HFFc6 (cell line): Measurements from ENCODE around the gene TIMM44. TPM values are rescaled to one million over a fixed set of nuclear protein-coding genes. Genes with fewer than 3 reads are reported as not detected.

Experiments used
- DNase-seq: peaks from one replicate; pipeline ENCODE4 v3.0.0-alpha.2; 2018
- H3K27ac Mint-ChIP-seq: 2 replicates; pipeline ENCODE4 v1.8.0; 2020; ENCODE audit warnings: mild to moderate bottlenecking, mixed read lengths
- H3K27me3 Mint-ChIP-seq: 2 replicates; pipeline ENCODE4 v1.8.0; 2021; ENCODE audit warnings: mild to moderate bottlenecking, moderate library complexity, mixed read lengths; ENCODE audit not compliant: insufficient read depth
- H3K36me3 Mint-ChIP-seq: 2 replicates; pipeline ENCODE4 v1.8.0; 2021; ENCODE audit warnings: low read depth, mixed read lengths
- H3K4me1 Mint-ChIP-seq: 2 replicates; pipeline ENCODE4 v1.8.0; 2020; ENCODE audit warnings: low read depth, mixed read lengths
- H3K4me3 Mint-ChIP-seq: 2 replicates; pipeline ENCODE4 v1.8.0; 2020; ENCODE audit warnings: mild to moderate bottlenecking, moderate library complexity, mixed read lengths
- H3K9me3 Mint-ChIP-seq: 2 replicates; pipeline ENCODE4 v1.8.0; 2020; ENCODE audit warnings: mild to moderate bottlenecking, mixed read lengths
- long read RNA-seq: library from polyadenylated mRNA; unstranded; transcript quantifications from one replicate; pipeline ENCODE4 v2.0.0, GENCODE V29; 2019
- total RNA-seq, 6 experiments: library from RNA; stranded (reverse); fragmentation: NEBNext Ultra II Directional; extraction: Animal tissue kit (Norgen Biotek cat#: 25700); gene quantifications; 2 replicates in 1 of 6; 3 replicates in 5 of 6; pipeline ENCODE4 v1.2.3, GENCODE V29; 2021
- TF ChIP-seq, protein P1 (sequence below): fragments of 200-600 bp; sonication (generic); IDR thresholded peaks from 2 replicates; pipeline ENCODE4 v1.5.0; 2021; ENCODE audit warnings: antibody characterized with exemption, mild to moderate bottlenecking

TIMM44 gene, protein sequence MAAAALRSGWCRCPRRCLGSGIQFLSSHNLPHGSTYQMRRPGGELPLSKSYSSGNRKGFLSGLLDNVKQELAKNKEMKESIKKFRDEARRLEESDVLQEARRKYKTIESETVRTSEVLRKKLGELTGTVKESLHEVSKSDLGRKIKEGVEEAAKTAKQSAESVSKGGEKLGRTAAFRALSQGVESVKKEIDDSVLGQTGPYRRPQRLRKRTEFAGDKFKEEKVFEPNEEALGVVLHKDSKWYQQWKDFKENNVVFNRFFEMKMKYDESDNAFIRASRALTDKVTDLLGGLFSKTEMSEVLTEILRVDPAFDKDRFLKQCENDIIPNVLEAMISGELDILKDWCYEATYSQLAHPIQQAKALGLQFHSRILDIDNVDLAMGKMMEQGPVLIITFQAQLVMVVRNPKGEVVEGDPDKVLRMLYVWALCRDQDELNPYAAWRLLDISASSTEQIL
- 10 to 100 TPM; 42.9 to 53.5 (median 46.1) TPM for total RNA-seq
- long read RNA-seq, transcript TIMM44-201 (13 exons, 2,075 nt) = major isoform, 38 of 61 reads
- long read RNA-seq, partial matches to known transcripts = 14 of 61 reads
- long read RNA-seq, other reads (novel, unspliced or antisense) = 6 of 61 reads

DNA sequence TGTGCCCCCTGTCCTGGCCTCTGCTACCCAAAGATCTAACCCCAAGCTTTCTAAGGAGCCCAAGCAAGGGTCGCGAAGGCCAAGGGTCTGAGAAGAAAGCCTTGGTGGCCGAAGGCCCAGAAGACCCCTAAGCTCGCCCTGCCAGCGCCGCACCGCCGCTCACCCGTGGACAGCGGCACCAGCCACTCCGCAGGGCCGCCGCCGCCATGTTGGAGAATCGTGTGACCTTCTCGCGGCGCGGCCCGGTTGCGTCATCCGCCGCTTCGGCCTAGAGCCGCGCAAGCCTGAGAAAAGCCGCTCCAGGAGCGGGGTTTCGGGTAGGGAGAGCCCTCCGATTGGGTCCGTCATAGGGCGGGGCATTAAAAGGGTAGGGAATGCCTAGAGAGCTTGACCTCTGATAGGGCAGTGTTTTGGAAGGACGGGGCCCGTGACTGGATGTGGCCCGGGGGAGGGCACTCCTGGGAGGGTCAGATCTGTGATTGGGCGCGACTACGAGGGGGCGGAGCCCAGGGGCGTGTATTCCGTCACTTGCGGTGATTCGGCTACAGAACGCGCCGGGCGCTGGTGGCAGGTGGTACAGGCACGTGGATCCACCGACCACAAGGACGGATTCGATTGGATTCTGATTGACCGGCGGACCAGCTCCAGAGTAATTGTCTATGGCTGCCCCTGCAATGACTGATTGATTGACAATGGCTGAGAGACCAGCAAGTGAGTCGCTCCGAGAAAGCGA lies at the start of gene TIMM44:
Gene TIMM44 (minus strand): TSS at position 223 of the 733 bp plus-strand sequence. CDS start 15 bp downstream, at position 208.
- Mint-ChIP-seq H3K9me3 (no peaks in the 10 kb centered on the region), H3K4me3 (peak within 1 kb of the TSS; percentile 97), H3K4me1 (peaks cover 24% of the 10 kb centered on the region), H3K27me3 (peaks cover 6% of the 10 kb centered on the region; the same call in 1 of the 2 replicates), H3K36me3 (peaks cover 13% of the 10 kb centered on the region; the same call in 1 of the 2 replicates), H3K27ac (peak within 1 kb of the TSS; percentile 98)
- TF ChIP-seq, protein P1, sequence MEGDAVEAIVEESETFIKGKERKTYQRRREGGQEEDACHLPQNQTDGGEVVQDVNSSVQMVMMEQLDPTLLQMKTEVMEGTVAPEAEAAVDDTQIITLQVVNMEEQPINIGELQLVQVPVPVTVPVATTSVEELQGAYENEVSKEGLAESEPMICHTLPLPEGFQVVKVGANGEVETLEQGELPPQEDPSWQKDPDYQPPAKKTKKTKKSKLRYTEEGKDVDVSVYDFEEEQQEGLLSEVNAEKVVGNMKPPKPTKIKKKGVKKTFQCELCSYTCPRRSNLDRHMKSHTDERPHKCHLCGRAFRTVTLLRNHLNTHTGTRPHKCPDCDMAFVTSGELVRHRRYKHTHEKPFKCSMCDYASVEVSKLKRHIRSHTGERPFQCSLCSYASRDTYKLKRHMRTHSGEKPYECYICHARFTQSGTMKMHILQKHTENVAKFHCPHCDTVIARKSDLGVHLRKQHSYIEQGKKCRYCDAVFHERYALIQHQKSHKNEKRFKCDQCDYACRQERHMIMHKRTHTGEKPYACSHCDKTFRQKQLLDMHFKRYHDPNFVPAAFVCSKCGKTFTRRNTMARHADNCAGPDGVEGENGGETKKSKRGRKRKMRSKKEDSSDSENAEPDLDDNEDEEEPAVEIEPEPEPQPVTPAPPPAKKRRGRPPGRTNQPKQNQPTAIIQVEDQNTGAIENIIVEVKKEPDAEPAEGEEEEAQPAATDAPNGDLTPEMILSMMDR = no peak
- DNase-seq = peak; percentile 99

DNA sequence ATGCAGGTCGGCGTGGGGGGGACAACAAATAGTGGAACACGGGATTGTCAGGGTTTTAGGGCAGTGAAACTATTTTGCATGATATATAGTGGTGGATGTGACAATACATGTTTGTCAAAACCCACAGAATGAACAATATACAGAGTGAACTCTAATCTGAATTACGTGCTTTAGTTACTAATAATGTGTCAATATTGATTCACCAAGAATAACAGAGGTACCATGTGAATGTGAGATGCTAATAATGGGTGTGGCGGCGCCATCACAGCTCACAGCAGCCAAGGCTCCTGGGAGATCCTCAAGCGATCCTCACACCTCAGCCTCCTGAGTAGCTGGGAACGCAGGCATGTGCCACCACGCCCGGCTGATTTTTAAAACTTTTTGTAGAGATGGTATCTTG lies 49.1 kb upstream of the TIMM44 start:
- Mint-ChIP-seq H3K9me3 (no peaks in the 10 kb centered on the region), H3K4me1 (peaks cover 59% of the 10 kb centered on the region), H3K27ac (no peak overlapping the region), H3K27me3 (no peaks in the 10 kb centered on the region), H3K36me3 (peaks cover 15% of the 10 kb centered on the region), H3K4me3 (no peak overlapping the region)
- no peak for DNase-seq
- TF ChIP-seq, protein P1 = no peak

DNA sequence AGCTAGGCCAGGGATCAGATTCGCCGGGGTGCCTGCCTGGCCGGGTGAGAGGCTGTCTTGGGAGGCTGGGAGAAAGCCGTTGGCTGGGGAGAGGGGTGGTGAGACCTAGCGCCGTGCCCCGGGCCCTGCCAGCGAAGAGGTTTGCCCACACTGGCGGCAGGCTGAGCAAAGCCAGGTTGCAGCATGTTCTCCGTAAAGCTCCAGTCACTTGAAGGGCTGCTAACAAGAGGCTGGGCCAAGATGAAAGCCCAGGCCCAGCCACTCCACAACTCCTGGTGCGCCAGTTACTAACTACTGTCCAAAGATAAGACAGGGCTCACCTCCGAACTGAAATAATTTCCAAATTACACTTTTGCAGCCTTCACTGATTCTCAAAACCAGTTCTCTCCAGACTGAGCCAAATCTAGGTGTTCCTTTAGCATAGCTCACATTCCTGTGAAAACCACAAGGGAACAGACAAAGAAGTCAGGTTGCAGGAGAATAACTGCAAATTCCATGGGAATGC lies 45.7 kb upstream of the TIMM44 start:
- H3K9me3 Mint-ChIP-seq = no peaks in the 10 kb centered on the region
- no peak for DNase-seq
- peaks cover 49% of the 10 kb centered on the region for H3K4me1 Mint-ChIP-seq
- H3K27me3 Mint-ChIP-seq = peaks cover 3% of the 10 kb centered on the region; the same call in 1 of the 2 replicates
- peaks cover 19% of the 10 kb centered on the region for H3K36me3 Mint-ChIP-seq
- TF ChIP-seq, protein P1 = no peak
- no peak overlapping the region for H3K4me3 Mint-ChIP-seq
- H3K27ac Mint-ChIP-seq = peak overlapping the region; percentile 38; the same call in 1 of the 2 replicates

DNA sequence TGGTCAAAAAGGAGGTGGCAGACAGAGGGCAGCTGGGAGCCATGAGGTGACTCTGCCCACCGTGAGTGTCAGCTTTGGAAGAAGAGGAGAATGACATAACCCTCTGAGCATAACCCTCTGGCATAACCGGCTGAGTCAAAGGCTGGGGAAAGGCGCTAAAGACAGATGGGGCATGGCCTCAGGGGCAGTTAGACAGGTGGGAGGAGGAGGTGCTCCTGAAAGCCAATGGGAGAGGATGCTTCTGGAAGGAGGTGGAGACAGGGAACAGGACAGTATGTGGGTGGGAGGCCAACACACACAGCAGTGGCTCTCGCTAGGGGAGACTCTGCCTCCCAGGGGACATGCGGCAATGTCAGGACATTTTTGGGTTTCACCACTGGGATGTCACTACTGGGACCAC lies 44.8 kb upstream of the TIMM44 start:
- H3K4me1 Mint-ChIP-seq = peaks cover 41% of the 10 kb centered on the region
- H3K27ac Mint-ChIP-seq = peak overlapping the region; percentile 77
- no peak overlapping the region; the same call in 1 of the 2 replicates for H3K4me3 Mint-ChIP-seq
- DNase-seq = no peak
- peaks cover 22% of the 10 kb centered on the region for H3K36me3 Mint-ChIP-seq
- TF ChIP-seq, protein P1 = no peak
- H3K9me3 Mint-ChIP-seq = no peaks in the 10 kb centered on the region
- H3K27me3 Mint-ChIP-seq = peaks cover 3% of the 10 kb centered on the region; the same call in 1 of the 2 replicates

DNA sequence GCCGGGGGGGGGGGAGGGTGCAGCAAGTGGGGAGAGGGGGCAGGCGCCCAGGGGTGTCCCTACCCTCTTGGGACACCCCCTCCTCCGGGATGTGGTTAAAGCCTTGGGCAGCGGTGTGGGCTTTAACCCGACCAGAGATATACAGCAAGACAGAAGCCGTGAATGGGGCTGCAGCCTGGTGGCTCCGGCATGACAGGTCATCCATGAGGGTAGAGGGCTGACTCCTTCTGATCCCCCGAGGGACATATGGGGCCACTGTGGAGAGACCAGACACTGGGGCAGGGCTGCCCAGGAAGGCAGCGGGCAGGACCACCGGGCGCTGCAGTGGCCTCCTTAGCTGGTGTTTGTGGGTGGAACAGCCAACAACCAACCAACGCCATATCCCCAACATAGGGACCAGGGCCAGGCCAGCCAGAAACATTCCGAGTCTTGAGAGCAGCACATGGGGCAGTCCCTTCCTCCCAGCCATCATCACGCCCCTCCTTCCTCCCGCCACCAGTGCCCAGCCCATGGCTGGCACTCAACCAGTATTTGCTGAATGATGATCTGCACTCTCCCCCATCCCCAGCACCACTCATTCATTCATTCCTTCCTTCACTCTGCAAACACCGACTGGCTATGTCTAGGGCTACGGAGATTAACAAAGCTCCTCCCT lies 43.8 kb upstream of the TIMM44 start:
- no peaks in the 10 kb centered on the region for H3K9me3 Mint-ChIP-seq
- TF ChIP-seq, protein P1 = no peak
- H3K4me3 Mint-ChIP-seq = no peak overlapping the region
- peak overlapping the region; percentile 77 for H3K27ac Mint-ChIP-seq
- peaks cover 27% of the 10 kb centered on the region for H3K36me3 Mint-ChIP-seq
- H3K4me1 Mint-ChIP-seq = peaks cover 40% of the 10 kb centered on the region
- DNase-seq = no peak
- peaks cover 3% of the 10 kb centered on the region for H3K27me3 Mint-ChIP-seq
